Neuronal stem cell (in vitro differentiated cells): Measurements from ENCODE around the gene ERC2.

Experiments used
- DNase-seq: peaks from one replicate; pipeline ENCODE4 v3.0.0-alpha.2; 2013; ENCODE audit warnings: low spot score
- H2AFZ ChIP-seq: one replicate; pipeline ENCODE4 v1.6.1; 2013; ENCODE audit warnings: mild to moderate bottlenecking, low read length, inconsistent platforms
- H2AK5ac ChIP-seq: 2 replicates; pipeline ENCODE4 v1.6.1; 2013; ENCODE audit warnings: low read depth, mild to moderate bottlenecking, inconsistent platforms, low read length, moderate library complexity, mixed read lengths
- H2BK120ac ChIP-seq: 2 replicates; pipeline ENCODE4 v1.6.1; 2013; ENCODE audit warnings: low read depth, mild to moderate bottlenecking, inconsistent platforms, low read length, moderate library complexity, mixed read lengths
- H2BK12ac ChIP-seq: one replicate; pipeline ENCODE4 v1.6.1; 2013; ENCODE audit warnings: low read length, inconsistent platforms
- H2BK15ac ChIP-seq: 2 replicates; pipeline ENCODE4 v1.6.1; 2013; ENCODE audit warnings: mild to moderate bottlenecking, low read length, inconsistent platforms, mixed read lengths
- H2BK5ac ChIP-seq: one replicate; pipeline ENCODE4 v1.6.1; 2013; ENCODE audit warnings: inconsistent platforms, mild to moderate bottlenecking, low read length, moderate library complexity
- H3K14ac ChIP-seq: one replicate; pipeline ENCODE4 v1.6.1; 2013; ENCODE audit warnings: low read length, inconsistent platforms
- H3K18ac ChIP-seq: 2 replicates; pipeline ENCODE4 v1.6.1; 2013; ENCODE audit warnings: low read length, inconsistent platforms
- H3K23ac ChIP-seq: 2 replicates; pipeline ENCODE4 v1.6.1; 2013; ENCODE audit warnings: low read depth, mild to moderate bottlenecking, mixed read lengths, low read length, inconsistent platforms; ENCODE audit not compliant: poor library complexity
- H3K27ac ChIP-seq: replicated peaks from 3 replicates; pipeline ENCODE4 v1.5.1; 2013; ENCODE audit warnings: low read length, inconsistent platforms
- H3K27me3 ChIP-seq, 3 experiments: 2 replicates each; pipeline ENCODE4 v1.6.1; 2013; ENCODE audit warnings: low read length in 3 of 3, mild to moderate bottlenecking in 2 of 3, inconsistent platforms in 1 of 3, low read depth in 1 of 3, mixed read lengths in 1 of 3, moderate library complexity in 1 of 3; ENCODE audit not compliant: control insufficient read depth in 3 of 3, insufficient read depth in 3 of 3
- H3K36me3 ChIP-seq, 2 donors: replicated peaks in 1 of 2; 2 replicates each; pipeline ENCODE4 v1.6.1; 2013; ENCODE audit warnings: low read length in 2 of 2; ENCODE audit not compliant: control insufficient read depth in 2 of 2, insufficient read depth in 2 of 2
- H3K4ac ChIP-seq: 2 replicates; pipeline ENCODE4 v1.6.1; 2013; ENCODE audit warnings: inconsistent platforms, mild to moderate bottlenecking, low read length, moderate library complexity
- H3K4me1 ChIP-seq, 2 donors: 1 replicate in 1 of 2; 2 replicates in 1 of 2; pipeline ENCODE4 v1.6.1; 2013; ENCODE audit warnings: low read length in 2 of 2, low read depth in 1 of 2; ENCODE audit not compliant: control insufficient read depth in 2 of 2, insufficient read depth in 1 of 2
- H3K4me2 ChIP-seq: one replicate; pipeline ENCODE4 v1.6.1; 2013; ENCODE audit warnings: mild to moderate bottlenecking, low read length, inconsistent platforms; ENCODE audit not compliant: insufficient read depth, poor library complexity, severe bottlenecking
- H3K4me3 ChIP-seq, 2 donors: 2 replicates each; pipeline ENCODE4 v1.5.1; 2013; ENCODE audit warnings: low read length in 2 of 2, mild to moderate bottlenecking in 2 of 2, inconsistent platforms in 1 of 2, moderate library complexity in 1 of 2
- H3K79me1 ChIP-seq: one replicate; pipeline ENCODE4 v1.6.1; 2013; ENCODE audit warnings: low read depth, mild to moderate bottlenecking, inconsistent platforms, low read length, moderate library complexity
- H3K9ac ChIP-seq: one replicate; pipeline ENCODE4 v1.6.1; 2013; ENCODE audit warnings: mild to moderate bottlenecking, low read depth, low read length, inconsistent platforms; ENCODE audit not compliant: poor library complexity
- H3K9me3 ChIP-seq, 2 donors: replicated peaks in 1 of 2; 2 replicates each; pipeline versions ENCODE3 to v1.6.1; 2013; ENCODE audit warnings: low read length in 2 of 2, mild to moderate bottlenecking in 2 of 2, inconsistent platforms in 1 of 2, low read depth in 1 of 2, mixed read lengths in 1 of 2, moderate library complexity in 1 of 2; ENCODE audit not compliant: control insufficient read depth in 2 of 2, insufficient read depth in 1 of 2
- H4K8ac ChIP-seq: one replicate; pipeline ENCODE4 v1.6.1; 2013; ENCODE audit warnings: low read depth, mild to moderate bottlenecking, inconsistent platforms, low read length, moderate library complexity
- H4K91ac ChIP-seq: one replicate; pipeline ENCODE4 v1.6.1; 2013; ENCODE audit warnings: low read length, low read depth, mild to moderate bottlenecking, inconsistent platforms; ENCODE audit not compliant: poor library complexity
- WGBS, 2 donors: extraction: QIAGEN DNeasy Blood & Tissue Kit; methylation state at CpG; one replicate each; pipeline ENCODE4 v1.1.7; 2013; ENCODE audit warnings: missing lambda C conversion rate in 2 of 2, mixed read lengths in 1 of 2; ENCODE audit not compliant: insufficient read length in 2 of 2, insufficient replicate concordance in 1 of 2; ENCODE audit errors: extremely low coverage in 2 of 2; 5-methylcytosine and 5-hydroxymethylcytosine counted together

Gene ERC2

DNA sequence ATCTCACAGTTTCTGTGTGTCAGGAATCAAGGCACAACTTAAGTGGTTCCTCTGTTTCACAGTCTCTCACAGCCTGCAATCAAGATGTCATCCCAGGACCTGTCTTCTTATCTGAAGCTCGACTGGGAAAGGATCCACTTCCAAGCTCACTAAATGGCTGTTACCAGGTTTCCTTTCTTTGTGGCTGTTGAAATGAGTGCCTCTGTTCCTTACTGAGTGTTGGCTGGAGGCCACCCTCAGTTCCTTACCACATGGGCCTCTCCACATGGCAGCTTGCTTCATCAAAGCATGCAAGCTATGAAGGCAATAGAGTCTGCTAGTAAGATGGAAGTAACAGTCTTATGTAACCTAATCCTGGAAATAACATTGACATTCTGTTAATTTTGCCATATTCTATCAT is 174.0 kb downstream of the ERC2 start:
- no peak overlapping the region for H2BK120ac ChIP-seq
- H4K91ac ChIP-seq = no peak overlapping the region
- no peak overlapping the region for H3K14ac ChIP-seq
- H3K23ac ChIP-seq = no peak overlapping the region
- peaks cover 0 to 3% of the 10 kb centered on the region in 2 donors for H3K36me3 ChIP-seq
- no peaks in the 10 kb centered on the region for H3K9me3 ChIP-seq
- no peak overlapping the region for H3K18ac ChIP-seq
- no peak overlapping the region for H2AFZ ChIP-seq
- no peak overlapping the region for H2BK15ac ChIP-seq
- no peak overlapping the region for H2BK12ac ChIP-seq
- no peak overlapping the region for H3K4me3 ChIP-seq
- no peak overlapping the region for H3K4ac ChIP-seq
- no peak overlapping the region for H2BK5ac ChIP-seq
- H3K79me1 ChIP-seq = no peaks in the 10 kb centered on the region
- no peak for DNase-seq
- H3K9ac ChIP-seq = no peak overlapping the region
- H3K4me1 ChIP-seq = peaks cover 3 to 5% of the 10 kb centered on the region in 2 donors
- H2AK5ac ChIP-seq = no peak overlapping the region
- H3K27me3 ChIP-seq = no peaks in the 10 kb centered on the region
- H3K27ac ChIP-seq = no peak overlapping the region
- WGBS, 2 donors = no CpG with 5 or more reads among the region's 1 CpG
- H4K8ac ChIP-seq = no peak overlapping the region
- no peak overlapping the region for H3K4me2 ChIP-seq

DNA sequence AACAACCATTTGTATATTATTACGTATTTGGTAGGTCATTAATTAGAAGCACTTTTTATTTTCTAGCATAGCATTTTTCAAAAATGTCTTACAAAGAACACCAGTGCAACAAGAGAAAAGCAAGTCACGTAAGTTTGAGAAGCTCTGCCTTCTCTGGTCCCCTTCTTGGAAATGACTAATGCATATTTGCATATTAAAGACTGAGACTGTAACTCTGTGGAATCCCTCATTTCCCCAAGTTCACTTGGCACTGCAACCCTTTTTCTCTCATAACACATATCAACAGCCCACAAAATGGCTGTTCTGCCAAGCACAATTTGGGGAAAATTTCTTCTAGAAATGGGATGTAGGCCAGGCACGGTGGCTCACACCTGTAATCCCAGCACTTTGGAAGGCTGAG is 176.3 kb downstream of the ERC2 start:
- H3K36me3 ChIP-seq = peaks cover 0 to 3% of the 10 kb centered on the region in 2 donors
- no CpG with 5 or more reads among the region's 3 CpGs for WGBS, 2 donors
- no peak overlapping the region for H3K4ac ChIP-seq
- no peaks in the 10 kb centered on the region for H3K79me1 ChIP-seq
- H3K27ac ChIP-seq = no peak overlapping the region
- H3K14ac ChIP-seq = no peak overlapping the region
- no peak overlapping the region for H3K4me3 ChIP-seq
- no peaks in the 10 kb centered on the region for H3K9me3 ChIP-seq
- no peak overlapping the region for H3K9ac ChIP-seq
- H3K23ac ChIP-seq = no peak overlapping the region
- peaks cover 3 to 5% of the 10 kb centered on the region in 2 donors for H3K4me1 ChIP-seq
- H2AFZ ChIP-seq = no peak overlapping the region
- H3K27me3 ChIP-seq = no peaks in the 10 kb centered on the region
- no peak overlapping the region for H2BK120ac ChIP-seq
- no peak overlapping the region for H3K4me2 ChIP-seq
- no peak overlapping the region for H3K18ac ChIP-seq
- H2BK5ac ChIP-seq = no peak overlapping the region
- no peak overlapping the region for H4K91ac ChIP-seq
- DNase-seq = no peak
- H2BK15ac ChIP-seq = no peak overlapping the region
- H2BK12ac ChIP-seq = no peak overlapping the region
- no peak overlapping the region for H2AK5ac ChIP-seq
- no peak overlapping the region for H4K8ac ChIP-seq

DNA sequence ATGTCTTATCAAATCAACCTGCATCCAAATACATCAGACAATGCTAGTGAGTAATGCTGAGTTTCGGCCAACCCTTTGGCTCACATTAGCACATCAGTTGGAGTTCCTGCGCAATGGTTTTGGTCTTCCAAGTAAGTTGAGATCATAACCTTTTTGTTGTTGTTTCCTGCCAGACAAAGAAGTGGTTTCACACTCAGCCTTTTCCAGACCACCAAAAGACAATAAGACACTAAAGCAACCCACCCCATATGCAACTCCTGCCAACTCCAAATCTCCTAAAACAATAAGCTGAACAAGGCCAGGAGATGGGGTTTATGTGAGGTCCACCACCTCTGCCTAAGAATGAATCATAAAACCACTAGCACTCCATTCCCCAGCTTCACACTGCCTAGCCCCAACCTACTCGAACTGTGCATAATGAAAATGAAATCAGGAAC is 177.0 kb downstream of the ERC2 start:
- no peak overlapping the region for H3K23ac ChIP-seq
- H2AK5ac ChIP-seq = no peak overlapping the region
- H3K9me3 ChIP-seq = no peaks in the 10 kb centered on the region
- H4K8ac ChIP-seq = no peak overlapping the region
- no peak overlapping the region for H3K4ac ChIP-seq
- no peak overlapping the region for H2BK12ac ChIP-seq
- H3K9ac ChIP-seq = no peak overlapping the region
- H3K36me3 ChIP-seq = peaks cover 0 to 3% of the 10 kb centered on the region in 2 donors
- no peak overlapping the region for H2BK15ac ChIP-seq
- no peaks in the 10 kb centered on the region for H3K27me3 ChIP-seq
- no peak overlapping the region for H3K14ac ChIP-seq
- no peak overlapping the region for H2BK5ac ChIP-seq
- H4K91ac ChIP-seq = no peak overlapping the region
- H3K4me2 ChIP-seq = no peak overlapping the region
- no CpG with 5 or more reads among the region's 3 CpGs for WGBS, 2 donors
- DNase-seq = no peak
- H3K4me1 ChIP-seq = peaks cover 3 to 5% of the 10 kb centered on the region in 2 donors
- no peak overlapping the region for H2BK120ac ChIP-seq
- no peak overlapping the region for H2AFZ ChIP-seq
- H3K18ac ChIP-seq = no peak overlapping the region
- H3K27ac ChIP-seq = no peak overlapping the region
- H3K4me3 ChIP-seq = no peak overlapping the region
- no peaks in the 10 kb centered on the region for H3K79me1 ChIP-seq

DNA sequence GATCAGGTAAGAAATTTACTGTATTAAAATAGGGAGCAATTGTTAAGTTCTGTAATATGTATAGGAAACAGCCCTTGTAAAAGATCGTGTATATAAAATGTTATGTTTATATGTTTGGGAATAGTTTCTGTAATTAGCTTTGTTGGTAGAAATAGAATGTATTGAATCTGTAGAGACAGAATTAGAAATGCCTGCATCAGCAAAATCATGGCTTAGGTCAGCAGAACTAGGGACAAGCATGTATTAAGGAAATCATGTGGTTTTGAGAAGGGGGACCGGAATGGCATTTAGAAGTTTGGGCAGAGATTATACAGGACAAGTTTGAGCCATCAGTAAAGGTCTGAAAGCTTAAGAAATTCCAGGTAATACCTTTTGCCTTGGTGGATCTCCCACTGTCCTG is 177.9 kb downstream of the ERC2 start:
- H2AK5ac ChIP-seq = no peak overlapping the region
- 100% methylated on average over 1 of the region's 2 CpGs for WGBS, 2 donors
- no peak for DNase-seq

More for the DNA sequence above, 177.9 kb downstream of the ERC2 start:
- Histone ChIP-seq H2BK120ac (no peak overlapping the region), H4K8ac (no peak overlapping the region), H3K14ac (no peak overlapping the region), H2BK15ac (no peak overlapping the region), H3K4me1 (peaks cover 4 to 5% of the 10 kb centered on the region in 2 donors), H3K27ac (no peak overlapping the region), H3K27me3 (no peaks in the 10 kb centered on the region), H3K4ac (no peak overlapping the region), H3K23ac (no peak overlapping the region), H3K9ac (no peak overlapping the region), H3K36me3 (no peaks in the 10 kb centered on the region), H2BK5ac (no peak overlapping the region), H3K4me3 (no peak overlapping the region), H3K4me2 (no peak overlapping the region), H3K9me3 (no peaks in the 10 kb centered on the region), H3K18ac (no peak overlapping the region), H2BK12ac (no peak overlapping the region), H2AFZ (no peak overlapping the region), H4K91ac (no peak overlapping the region), H3K79me1 (no peaks in the 10 kb centered on the region)
